HG02610 (cell line): ENCODE measurements around the gene MAGEA1.
"Not testable (repeated sequence)": the region's sequence is repeated elsewhere in the genome, so short reads cannot be mapped to it uniquely, and the experiment has no call there.

Experiments
- ATAC-seq: cut with Tn5 transposase; IDR thresholded peaks from one replicate; pipeline ENCODE4 v1.9.1; 2021; ENCODE audit warnings: mild to moderate bottlenecking, moderate library complexity; ENCODE audit not compliant: unreplicated experiment

Gene MAGEA1, protein sequence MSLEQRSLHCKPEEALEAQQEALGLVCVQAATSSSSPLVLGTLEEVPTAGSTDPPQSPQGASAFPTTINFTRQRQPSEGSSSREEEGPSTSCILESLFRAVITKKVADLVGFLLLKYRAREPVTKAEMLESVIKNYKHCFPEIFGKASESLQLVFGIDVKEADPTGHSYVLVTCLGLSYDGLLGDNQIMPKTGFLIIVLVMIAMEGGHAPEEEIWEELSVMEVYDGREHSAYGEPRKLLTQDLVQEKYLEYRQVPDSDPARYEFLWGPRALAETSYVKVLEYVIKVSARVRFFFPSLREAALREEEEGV

DNA sequence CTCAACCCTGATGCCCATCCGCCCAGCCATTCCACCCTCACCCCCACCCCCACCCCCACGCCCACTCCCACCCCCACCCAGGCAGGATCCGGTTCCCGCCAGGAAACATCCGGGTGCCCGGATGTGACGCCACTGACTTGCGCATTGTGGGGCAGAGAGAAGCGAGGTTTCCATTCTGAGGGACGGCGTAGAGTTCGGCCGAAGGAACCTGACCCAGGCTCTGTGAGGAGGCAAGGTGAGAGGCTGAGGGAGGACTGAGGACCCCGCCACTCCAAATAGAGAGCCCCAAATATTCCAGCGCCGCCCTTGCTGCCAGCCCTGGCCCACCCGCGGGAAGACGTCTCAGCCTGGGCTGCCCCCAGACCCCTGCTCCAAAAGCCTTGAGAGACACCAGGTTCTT, at the start of gene MAGEA1:
MAGEA1 (plus strand) TSS at position 154 of the 400 bp plus-strand sequence. CDS start 3,106 bp downstream, outside the sequence.
- no peak for ATAC-seq

DNA sequence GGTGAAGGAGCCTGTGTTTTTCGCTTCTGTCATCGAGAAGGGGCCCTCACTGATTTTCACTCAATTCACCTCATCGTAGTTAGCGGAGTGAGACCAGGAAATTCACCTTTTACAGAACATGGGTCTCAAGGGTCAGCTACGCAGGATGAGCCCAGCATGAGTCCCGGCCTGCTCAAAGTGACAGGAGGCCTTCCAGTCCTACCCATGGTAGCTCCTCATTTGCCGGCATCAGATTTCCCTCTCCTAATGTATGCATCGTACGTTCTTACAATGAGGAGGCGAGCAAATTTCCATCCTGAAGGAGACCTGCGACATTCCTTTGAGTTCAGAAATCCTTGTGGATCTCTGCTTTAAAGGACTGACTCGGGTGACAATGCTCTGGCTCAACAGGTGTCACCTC, 46.2 kb upstream of the MAGEA1 start:
- not testable (repeated sequence) for ATAC-seq

DNA sequence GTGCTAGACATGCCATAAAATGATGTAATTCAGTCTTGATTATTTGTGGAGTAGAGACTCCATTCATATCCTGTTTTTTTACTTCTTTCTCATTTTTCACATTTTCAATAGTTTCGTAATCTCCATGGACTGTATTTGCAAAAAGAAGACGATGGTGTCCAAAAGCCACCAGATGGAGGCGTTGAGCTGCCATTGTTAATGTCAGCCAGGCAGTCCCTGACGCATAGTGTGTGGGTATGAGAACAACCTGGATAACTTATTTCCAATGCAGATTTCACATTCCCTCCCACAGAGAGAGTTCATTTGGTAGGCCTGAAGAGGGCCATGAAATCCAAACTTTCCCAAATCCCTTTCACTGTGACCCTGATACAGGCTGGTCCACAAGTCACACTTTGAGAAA, 40.0 kb upstream of the MAGEA1 start:
- not testable (repeated sequence) for ATAC-seq

DNA sequence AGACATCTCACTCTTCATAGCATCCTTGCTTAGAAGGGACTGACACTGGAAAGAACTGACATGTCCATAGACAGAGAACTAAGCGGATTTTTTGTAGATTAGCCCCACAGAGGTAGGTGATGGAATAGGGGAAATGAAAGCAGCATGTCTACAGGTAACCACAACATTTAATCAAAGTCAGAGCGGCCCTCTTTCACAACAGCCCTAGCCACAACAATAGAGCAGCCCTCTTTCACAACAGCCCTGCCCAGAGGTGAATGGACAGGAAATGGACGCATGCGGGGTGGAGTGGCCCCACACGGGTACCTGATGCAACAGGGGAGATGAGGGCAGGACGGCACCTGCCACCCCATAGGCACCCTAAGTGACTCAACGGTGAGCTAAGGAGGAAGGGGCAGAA, 32.8 kb upstream of the MAGEA1 start:
- not testable (repeated sequence) for ATAC-seq

DNA sequence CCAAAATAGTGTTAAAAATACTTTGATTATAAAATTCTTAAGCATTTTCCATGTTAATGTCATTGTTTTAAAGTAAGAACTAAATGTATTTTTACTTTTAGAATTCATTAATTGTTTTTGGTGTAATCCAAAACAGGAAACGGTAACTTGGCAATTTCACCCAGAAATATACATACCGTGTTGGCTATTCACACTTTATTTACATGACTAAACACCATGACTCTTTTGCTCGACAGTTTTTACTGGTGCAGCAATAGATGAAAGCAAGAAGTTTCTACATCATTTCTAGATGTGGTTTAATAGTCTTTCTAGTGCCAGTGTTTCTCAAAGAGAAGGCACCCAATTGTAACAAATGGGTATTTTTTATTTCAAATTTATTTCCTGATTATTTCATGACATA, 25.6 kb upstream of the MAGEA1 start:
- no peak for ATAC-seq

DNA sequence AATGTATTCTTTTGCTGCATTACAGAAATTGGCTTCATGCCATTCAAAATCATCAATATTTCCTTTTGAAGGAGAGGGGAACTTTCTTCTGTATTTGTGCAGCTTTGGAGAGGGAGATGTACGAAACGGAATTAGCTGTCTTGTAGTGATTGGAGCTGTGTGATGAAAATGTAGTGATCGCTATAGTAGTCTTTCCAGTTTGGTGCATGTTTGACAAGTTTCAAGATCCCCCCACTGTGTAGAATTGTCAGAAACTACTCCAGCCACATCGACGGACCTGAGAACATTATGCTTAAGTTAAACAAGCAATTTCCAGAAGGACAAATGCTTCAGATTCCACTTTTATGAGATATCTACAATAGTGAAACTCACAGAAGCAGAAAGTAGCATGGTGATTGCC, 21.6 kb upstream of the MAGEA1 start:
- no peak for ATAC-seq

DNA sequence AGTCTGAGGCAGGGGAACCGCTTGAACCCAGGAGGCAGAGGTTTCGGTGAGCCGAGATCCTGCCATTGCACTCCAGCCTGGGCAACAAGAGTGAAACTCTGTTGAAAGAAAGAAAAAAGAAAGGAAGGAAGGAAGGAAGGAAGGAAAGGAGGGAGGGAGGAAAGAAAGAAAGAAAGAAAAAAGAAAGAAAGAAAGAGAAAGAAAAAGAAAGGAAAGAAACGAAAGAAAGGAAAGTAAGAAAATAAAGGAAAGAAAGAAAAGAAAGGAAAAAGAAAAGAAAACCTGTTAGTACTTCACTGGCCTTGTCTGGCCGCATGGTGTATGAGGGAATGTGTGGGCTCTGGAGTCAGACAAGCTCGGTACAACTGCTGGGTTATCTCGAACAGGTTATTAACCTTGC, 20.8 kb upstream of the MAGEA1 start:
- ATAC-seq: no peak

DNA sequence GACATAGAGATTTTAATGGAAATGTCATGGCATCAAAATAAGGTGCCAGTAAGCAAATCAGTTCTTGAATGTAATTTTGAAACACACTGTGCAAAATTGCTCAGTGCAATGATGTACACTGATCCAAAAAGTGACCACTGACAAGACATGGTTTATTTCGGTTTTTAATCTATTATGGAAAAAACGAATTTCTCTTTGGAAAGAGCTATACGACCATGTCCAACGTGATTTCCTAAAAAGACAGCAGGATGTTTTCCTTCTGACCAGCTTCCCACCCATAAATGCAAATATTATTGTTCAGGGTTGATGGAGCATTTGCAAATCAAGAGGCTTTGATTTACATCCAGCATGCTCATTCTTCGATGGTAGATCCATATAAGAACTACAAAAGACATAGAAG, 17.1 kb upstream of the MAGEA1 start:
- ATAC-seq: no peak

DNA sequence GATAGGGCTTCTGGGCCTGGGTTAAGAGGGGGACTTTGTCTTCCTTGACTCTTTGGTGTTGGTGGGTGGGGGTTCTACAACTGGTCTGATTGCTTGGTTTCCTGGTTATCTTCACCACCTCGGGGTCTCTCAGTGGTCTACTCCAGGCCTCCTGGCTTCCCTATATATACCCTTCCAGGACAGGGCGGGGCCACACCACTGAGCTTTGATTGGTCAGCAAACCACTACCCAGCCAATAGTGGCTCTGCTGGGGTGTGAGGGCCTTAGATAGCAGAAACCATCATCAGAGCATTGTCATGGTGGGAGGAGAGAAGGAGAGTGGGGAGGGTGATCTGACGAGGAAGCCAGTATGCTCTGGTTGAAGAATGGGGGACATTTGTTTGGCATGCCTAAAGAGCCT, 14.4 kb upstream of the MAGEA1 start:
- no peak for ATAC-seq

DNA sequence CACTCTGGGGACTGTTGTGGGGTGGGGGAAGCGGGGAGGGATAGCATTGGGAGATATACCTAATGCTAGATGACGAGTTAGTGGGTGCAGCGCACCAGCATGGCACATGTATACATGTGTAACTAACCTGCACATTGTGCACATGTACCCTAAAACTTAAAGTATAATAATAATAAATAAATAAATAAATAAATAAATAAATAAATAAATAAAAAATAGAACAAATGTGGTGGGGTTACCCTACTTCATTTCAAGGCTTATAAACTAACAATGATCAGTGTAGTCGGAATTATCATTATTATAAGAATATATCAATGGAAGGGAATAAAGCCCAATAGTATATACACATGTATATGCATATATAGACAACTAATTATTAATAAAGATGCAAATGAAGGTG, 10.7 kb upstream of the MAGEA1 start:
- not testable (repeated sequence) for ATAC-seq

DNA sequence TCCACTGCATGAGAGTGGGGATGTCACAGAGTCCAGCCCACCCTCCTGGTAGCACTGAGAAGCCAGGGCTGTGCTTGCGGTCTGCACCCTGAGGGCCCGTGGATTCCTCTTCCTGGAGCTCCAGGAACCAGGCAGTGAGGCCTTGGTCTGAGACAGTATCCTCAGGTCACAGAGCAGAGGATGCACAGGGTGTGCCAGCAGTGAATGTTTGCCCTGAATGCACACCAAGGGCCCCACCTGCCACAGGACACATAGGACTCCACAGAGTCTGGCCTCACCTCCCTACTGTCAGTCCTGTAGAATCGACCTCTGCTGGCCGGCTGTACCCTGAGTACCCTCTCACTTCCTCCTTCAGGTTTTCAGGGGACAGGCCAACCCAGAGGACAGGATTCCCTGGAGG, 2.7 kb downstream of the MAGEA1 start:
- no peak for ATAC-seq

DNA sequence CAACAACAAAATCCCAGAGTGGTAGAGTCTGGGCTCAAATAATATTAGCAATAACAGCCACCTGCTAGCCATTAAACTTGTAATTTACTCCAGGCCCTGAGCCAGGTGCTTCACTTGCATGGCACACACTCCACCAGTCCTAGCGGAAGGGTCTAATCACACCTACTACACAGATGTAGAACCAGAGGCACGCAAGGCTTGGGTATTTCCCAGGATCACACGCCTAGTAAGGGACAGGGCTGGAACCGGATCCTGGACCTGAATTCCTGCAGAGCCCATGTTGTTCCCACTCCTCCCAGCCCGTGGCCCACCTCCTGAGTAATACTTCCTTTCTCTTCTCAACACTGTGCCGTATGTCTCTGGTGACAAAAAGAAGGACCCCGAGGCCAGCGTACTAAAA, 5.7 kb downstream of the MAGEA1 start:
- ATAC-seq: no peak

DNA sequence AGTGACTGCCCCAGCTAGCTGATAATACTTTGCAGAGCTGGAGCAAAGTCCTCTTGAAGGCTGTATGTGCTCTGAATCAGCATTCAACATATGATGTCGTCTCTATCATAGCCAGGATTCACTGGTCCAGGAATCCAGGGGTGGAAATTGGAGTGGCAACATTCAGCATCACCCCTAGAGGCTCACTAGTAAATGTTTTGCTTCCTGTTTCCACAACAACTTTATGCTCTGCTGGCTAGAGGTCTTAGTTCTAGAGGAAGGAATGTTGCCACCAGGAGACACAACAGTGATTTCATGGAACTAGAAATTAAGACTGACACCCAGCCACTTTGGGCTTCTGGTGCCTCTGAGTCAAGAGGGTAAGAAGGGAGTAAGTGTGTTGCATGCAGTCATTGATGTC, 11.3 kb downstream of the MAGEA1 start:
- no peak for ATAC-seq

DNA sequence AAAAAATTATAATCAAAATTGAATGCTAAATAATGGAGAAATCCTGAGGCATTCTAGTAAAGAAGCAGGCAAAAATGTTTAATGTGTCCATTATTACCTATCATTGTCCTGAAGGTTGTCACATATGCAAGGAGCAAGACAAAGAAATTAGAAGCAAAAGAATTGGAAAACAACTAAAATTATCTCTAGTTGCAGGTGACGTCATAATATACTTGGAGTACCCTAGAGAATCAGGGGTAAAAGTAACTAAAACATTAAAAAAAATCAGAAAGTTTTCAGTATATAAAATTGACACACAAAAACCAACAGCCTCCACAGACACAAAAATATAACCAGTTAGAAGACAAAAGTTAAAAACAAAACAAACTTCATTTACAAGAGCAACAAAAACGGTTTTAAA, 21.4 kb downstream of the MAGEA1 start:
- ATAC-seq: no peak

DNA sequence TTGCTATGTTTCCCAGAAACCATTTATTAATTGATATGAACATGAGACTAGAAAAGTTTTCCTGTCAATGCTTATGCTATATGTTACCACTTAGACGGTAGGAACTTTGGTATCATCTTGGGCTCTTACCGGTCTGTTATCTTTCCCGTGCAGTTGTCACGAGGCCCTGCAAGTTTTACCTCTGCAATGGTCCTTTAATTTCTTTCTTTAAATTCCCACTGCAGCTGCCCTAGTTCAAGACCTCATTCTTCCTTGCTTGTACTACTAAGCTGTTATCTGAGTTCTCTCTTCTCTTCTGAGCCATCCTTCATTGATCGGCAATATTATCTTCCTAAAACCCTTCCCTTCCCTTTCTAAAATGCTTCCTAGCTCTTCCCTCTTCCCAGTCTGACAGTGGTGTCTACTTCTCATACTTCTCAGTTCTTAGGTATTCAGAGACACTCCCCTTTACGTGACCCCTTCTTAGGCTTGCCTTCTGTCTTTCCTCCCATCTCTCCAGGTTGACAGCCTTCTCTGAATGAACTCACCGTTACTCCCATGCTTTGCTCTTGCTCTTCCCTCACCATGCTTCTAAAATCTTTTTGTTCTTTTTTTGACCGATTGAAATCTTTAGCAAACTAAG, 27.5 kb downstream of the MAGEA1 start:
- ATAC-seq: no peak

DNA sequence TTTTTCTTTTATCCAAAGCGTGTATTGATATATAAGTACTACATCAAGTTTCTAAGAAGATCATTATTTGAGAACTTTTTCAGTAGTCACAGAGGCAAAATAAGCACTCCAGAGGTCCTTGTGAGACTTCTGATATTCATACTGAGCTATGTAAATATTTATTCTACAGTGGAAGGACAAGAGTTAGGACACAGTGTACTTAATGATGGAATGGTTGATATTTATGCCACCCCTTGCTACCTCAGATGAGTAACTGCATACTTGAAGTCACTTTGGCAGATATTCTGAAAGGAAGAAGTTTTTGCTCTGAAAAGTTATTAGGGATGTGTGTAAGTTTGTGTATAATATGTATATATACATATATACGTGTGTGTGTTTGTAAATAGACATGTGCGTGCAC, 30.3 kb downstream of the MAGEA1 start:
- ATAC-seq: no peak

DNA sequence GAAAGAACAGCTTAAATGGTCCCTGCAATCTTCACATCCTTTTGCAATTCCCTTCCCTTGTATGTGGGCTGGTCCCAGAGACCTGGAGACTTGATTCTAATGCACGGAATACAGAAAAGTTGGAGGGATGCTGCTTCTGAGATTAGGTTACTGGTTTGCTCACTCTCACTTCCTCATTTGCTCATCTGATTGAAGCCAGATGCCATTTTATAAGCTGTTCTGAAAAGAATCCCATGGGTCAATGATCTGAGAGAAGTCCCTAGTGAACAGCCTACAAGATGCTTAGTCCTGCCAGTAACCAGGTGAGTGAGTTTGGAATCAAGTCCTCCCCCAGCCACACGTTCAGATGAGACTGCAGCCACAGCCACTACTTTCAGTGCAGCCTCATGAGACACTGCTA, 35.9 kb downstream of the MAGEA1 start:
- ATAC-seq: no peak

DNA sequence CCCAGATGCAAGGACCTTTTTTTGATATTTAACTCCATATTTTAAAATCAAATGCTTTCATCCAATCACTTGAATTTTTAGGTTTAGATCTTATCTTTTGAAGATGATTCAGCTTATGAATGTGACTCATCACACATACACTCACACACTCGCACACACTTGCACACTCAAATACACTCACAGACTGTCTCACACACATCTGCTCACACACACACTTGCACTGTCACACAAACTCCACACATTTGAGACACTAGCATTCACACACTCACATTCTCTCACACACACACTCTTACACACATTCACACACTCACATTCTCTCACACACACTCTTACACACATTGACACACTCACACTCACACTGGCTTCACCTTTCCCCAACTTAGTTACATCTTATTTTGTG, 37.8 kb downstream of the MAGEA1 start:
- ATAC-seq: no peak

DNA sequence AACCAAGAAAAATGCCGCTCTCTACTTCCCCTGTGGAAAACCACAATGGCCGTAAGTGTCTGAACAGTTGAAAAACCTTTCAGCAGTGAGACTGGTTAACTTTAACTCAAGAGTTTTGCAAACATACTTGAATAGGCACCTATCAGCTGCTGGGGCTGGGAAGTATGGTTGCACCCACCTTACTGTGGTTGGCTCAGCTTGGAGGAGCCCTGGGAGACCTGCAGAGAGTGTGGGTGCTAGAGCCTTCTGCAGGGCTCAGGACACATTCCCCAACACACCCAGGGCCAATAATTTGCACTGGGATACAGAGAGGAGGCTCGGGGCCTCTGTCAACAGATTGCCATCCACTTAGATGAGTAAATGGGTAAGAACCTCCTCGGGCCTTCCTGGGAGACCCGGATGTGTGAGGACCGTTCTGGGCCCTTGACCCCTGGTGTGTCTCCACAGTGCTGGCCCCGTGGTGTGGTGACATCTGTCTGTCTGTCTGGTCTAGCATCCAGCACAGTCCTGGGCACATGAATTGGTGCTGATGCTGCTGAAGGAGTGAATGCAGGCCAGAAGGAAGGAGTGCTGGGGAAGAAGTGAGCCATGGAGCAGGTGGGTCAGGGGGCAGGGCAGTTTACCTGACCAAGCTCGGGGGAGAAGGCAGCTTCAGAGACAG, 46.5 kb downstream of the MAGEA1 start:
- ATAC-seq: no peak

DNA sequence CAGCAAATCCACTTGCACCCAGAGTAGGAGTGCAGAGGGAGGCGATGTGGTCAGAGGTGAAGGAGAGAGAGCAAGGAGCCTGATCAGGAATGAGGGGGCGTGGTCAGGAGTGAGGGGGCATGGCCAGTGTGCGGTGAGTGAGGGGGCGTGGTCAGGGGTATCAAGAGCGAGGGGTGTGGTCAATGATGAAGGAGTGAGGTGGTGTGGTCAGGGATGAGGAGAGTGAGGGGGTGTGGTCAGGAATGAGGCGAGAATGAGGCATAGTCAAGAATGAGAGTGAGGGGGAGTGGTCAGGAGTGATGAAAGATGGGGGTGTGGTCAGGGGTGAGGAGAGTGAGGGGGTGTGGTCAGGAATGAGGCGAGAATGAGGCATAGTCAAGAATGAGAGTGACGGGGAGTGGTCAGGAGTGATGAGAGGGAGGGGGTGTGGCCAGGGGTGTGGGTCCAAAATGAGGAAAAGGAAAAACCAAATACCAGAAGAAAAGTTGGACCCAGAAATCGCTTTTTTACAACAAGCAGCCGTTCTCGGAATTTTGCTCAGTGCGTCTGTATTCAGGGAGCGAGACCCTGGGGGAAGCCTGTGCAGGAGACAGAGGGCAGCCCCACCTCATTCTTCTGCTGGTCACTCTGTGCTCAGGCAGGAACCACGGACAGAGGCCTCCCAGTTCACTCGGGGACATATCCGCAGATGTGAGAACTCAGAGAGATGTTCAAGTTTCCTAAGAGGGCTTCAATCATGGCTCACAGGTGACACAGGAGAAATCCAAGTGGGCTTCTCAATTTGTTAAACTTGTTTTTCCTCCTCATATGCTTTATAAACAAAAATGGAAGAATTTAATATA, 47.5 kb downstream of the MAGEA1 start:
- ATAC-seq: no peak
